HPDE6-E6E7 (cell line): ENCODE measurements around the gene GADD45A.
"Not testable (repeated sequence)": the region's sequence is repeated elsewhere in the genome, so short reads cannot be mapped to it uniquely, and the experiment has no call there.

Experiments used
- DNase-seq: peaks from one replicate; pipeline ENCODE4 v3.0.0; 2011; ENCODE audit warnings: missing footprints; ENCODE audit errors: extremely low spot score

GADD45A gene

DNA sequence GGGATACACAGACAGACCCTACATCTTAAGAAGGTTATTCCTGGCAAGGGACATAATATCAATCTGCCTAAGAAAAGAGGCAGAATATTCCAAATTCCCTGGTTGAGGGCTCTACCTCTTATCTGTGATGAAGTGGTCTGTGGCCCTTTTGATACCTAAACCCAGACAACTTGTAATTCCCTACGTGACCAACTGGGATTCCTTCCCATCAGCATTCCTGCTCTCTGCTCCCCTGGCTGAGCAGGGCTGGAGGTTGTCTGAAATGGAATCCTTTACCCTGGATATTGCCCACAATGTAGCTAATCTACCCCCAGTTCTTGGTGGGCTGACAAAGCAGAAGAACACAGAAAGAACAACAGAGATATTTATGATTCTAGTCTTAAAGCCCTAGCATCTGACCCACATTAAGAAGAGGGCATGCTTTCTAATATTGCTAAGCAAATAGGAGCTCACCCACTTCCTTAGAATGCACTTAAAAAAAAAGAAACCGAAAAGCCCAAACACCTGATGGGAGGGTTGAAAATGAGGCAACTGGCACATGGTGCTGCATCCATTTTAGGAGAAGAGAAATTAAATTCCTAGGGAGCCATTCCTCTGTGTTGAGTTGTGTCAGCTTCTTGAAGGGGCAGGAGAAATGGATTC is 36.8 kb downstream of the GADD45A start:
- DNase-seq: no peak

DNA sequence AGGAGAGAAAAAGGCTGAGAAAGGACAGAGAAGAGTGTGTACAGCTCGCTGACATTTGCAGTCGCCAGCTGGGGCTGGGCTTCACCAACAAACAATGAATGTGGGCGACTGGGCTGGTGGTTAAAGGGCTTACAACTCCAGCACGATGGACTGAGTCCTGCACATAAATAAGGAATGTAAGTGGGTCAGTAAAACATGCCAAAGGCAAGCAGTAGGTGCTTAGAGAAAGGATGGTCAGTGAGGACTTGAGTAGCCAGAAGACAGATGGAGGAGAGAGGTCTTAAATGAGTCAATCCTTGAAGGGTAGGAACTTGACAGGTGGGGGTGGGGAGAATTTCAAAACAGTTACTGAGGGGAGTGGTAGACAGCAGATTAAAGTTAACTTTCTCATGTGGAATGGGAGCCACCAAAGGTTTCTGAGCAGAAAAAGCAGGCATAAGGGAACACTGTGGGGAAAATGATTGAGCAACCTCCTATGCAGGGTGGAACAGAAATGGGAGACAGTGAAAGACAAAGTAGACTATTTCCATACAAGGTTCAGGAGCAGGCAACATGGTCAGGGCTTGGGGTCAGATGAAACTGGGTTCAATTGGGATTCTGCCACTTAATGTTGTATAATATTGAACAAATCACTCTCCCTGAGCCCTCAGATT is 37.4 kb downstream of the GADD45A start:
- DNase-seq: no peak

DNA sequence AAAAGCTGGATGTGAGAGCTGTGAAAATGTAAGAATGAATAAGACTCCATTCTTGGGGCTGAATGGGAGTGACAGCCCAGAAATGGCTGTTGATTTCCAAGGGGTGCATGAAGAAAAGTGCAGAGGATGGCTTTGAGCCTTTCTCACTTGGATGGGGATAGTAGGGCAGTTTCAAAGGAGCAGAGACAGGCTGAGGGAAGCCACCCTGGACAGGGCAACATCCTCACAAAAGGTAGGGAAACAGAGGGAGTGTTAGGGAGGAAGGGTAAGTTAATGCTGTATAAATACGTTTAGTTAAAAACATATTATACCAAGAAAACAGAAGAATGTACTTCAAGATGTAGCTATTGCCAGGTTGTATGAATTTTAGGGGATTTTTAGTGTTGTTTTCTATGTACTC is 38.1 kb downstream of the GADD45A start:
- DNase-seq: no peak

DNA sequence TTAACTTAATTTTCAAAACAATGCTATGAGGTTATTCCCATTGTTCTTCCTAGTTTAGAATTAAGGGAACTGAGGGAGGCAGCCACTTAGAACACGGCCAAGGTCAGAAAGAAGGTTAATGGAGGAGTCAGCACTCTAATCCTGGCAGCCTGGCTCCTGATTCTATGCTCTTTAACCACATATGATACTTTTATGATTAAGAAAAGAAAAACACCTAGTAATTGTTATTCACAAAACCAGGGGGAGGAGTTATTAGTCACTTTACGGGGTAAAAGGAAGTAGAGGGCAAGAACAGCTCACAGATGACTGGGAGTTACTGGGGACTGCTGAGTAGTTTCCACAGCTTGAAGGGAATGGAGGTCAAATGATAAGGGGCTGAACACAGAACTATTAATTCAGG is 38.6 kb downstream of the GADD45A start:
- peak; percentile 75 for DNase-seq

DNA sequence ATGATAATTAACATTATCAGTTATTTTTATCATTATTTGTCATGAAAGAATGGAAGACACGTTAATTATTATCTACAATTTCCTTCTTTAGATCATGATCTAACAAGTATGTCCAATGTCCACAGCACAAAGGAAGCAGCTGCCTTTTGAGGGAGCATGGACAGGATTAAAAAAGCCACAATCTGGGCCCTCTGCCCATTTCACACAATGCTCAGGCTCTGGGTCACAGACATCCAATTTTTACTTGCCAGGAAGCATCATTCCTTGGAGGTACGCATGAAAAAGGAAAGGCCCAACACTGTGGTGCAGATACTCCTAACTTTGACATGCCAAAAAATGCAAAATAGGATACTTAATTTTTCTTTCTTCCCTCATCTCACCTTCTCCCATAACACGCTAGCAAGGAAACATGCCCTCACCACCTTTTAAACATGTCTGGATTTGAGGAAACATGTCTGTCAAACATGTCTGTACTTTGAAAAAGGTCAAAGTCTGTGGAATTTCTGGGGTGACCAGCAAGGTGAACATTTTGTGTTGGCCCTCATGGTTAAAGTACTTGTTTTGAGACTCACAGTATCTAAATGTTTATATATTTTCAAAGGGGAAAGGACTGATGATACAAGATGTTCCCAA is 40.0 kb downstream of the GADD45A start:
- no peak for DNase-seq

DNA sequence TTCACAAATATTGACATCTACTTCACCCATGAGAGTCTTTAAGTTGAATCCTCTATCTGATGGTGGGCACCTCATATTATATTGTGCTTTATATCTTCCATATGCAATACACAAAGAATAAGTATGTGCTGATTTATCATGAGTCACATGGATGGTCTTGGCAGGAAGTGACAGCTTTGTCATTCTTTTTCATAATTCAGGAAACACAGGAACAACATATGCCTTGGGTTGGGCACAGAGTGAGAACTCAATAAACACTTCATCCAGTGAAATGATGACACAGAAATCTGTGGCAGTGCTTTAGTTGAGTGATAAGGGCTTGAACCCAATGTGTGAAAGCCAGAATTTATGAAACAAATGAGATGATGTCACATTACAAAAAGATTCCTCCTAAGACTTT is 41.2 kb downstream of the GADD45A start:
- no peak for DNase-seq

DNA sequence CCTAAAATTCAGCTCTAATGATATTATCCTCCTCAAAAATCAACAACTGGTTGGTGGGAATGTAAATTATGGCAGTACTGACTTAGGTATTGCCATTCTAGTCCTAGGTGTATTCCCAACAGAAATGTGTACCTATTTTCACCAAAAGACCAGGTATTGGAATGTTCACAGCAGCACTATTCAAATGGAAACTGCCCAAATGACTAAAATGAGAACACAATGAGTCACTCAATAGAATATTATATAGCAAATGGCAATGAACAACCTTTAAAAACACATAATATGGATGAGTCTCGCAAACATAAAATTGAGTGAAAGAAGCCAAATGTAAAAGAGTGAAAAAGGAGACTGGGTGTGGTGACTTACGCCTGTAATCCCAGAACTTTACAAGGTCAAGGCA is 44.9 kb downstream of the GADD45A start:
- DNase-seq: no peak

DNA sequence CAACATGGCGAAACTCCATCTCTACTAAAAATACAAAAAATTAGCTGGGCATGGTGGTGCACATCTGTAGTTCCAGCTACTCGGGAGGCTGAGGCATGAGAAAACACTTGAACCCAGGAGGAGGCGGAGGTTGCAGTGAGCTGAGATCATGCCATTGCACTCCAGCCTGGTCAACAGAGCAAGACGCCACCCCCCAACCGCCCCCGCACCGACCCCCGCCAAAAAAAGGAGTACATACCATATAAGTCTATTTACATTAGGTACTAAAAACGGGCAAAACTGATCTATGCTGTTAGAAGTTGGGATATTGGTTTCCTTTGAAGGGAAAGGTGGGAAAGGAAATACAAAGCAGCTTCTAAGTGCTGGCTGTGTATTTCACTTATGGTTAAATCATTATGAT is 45.3 kb downstream of the GADD45A start:
- DNase-seq: not testable (repeated sequence)

DNA sequence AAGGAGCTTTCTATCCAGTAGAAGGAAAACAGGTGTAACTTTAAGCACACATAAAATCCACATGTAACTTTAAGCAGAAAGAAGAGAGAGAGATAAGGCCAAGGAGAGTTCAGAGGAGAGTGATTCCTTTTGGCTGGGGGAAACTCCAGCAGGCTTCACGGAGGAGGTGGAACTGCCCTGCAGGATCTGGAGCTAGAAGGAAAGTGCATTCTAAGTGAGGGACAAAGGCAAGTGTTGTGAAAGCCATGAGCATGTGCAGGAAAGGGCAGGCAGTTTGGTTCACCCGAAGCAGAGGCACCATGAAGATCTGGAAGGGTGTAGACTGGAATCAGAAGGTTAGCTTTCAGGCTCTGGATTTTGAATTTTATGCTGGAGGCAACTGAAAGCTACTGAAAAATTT is 46.3 kb downstream of the GADD45A start:
- no peak for DNase-seq

DNA sequence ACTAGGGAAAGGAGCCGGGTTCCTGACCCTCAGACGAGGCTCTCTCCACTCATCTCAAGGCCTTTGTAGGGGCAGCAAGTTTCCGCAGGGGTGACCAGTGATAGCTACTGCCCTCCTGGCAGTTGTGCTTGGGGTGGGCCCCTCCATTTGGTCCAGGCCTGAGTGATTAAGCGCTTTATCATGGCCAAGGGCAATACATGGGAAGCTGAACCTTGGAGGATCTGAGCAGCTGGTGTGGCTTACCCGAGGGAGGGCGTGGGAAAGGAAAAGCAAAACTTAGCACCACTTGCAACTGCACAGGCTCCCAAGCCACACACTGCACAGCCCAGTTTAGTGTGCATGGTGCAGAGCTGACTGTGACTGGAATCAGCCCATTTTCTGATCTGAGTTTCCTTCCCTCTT is 47.8 kb downstream of the GADD45A start:
- no peak for DNase-seq

DNA sequence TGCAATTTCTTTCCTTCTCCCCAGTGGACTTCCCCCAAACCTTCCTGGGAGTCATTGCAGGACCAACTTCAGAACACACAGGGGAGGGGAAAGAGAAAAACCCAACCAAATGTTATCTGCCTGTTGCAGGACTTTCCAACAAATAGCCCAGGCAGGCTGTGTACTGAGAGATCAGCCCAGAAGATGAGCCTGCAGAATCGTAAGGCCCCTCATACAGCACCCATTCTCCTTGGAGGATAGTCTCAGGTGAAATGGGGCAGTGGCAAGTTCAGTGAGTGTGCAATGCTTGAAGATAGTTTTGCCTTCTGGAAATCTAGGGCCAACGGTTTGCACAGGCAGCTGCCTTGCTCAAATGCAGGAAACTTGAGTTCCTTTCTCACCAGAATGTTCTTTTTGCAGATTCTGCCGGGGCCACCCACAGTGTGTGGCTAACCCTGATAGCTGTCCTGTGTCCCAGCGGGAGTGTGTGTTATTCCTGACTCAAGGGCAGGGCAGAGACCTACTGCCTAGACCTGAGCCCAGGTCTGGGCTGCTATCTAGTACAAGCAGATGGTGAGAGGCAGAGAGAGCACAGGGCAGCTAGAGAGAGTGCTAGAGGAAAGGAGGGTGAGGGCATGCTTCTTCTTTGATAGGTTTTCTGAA is 48.8 kb downstream of the GADD45A start:
- DNase-seq: no peak

DNA sequence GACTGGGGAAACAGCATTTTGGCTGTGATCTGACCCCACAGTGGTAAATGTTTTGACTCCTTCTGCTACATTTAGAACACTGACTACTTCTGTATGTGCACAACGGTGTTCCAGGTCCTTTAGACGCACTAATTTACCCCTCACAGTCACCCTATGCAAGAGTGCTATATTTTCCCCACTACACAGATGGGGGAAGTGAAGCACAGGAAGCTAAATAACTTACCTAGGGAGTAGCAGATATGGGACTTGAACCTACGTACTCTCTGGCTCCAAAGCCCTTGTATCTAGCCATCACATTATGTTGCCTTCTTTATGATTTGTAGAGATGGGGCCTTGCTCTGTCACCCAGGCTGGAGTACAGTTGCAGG is 49.3 kb downstream of the GADD45A start:
- DNase-seq: no peak

DNA sequence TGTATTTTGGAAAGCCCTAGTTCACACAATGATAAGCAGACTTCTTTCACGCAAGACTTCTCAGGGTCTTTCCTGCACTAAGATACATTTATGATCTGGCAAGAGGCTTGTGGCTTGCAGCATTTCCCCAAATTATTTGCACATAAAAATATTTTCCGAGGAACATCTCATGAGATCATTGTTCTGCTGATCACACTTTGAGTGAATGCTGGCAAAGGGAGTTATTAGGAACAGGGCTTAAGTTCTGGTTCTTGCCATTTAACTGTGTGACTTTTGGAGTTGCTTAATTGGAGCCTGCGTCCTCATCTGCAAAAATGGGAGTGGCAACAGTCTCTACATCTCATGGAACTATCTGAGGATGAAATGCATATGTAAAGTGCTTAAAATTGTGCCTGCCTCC is 50.2 kb downstream of the GADD45A start:
- no peak for DNase-seq

DNA sequence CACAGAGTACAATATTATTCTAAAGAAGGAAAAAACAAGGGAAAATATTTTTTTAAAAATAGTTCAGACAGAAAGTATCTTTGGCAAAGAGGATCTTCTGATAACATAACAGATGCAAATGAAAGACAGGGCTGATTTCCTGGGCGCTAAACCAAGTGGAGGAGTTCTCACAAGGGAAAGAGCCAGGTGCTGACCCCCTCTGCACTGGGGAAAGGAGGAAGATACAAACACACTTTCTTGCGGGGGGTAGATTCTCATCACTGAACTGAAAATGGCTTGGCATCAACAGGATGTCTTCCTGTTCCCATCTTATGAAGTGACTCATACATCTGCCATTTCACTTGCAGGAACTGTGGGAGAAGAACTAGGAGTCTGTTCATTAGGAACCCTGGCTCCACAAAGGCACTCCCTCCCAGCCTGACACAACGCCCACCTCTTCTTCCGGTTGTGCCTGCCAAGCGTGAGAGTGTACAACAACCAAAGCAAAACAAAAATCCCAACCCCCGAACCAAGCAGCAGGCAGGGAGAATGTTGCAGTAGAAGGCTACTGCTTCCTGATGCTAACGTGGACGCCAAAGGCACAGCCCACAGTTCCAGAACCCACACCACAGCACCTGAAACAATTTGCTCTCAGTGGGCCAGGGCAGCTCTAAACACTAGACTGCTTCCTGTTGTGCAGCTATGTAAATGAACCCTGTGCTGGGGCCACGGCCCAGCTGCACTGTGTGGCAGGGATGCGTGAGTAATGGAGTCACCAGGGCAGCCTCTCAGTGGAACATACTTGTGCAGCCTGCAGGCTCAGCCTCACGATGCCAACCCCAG is 51.0 kb downstream of the GADD45A start:
- peak; percentile 50 for DNase-seq

DNA sequence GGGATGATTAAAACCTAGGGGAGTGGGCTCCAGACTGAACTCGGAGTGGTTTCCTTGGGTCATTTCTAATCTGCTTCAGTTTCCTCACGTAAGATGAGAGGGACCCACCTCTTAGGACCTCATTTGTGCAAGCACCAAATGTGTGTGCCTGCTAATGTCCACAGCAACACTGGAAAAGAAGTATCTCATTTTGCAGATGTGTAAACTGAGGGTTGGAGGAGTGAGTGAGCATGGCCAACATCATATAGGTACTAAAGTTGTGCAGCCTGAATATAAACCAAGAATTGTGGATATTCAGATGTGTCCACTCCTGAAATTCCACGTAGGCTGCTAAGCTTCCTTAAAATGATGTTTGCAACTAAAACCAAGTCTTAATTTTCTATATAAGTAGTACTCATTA is 51.7 kb downstream of the GADD45A start:
- no peak for DNase-seq

DNA sequence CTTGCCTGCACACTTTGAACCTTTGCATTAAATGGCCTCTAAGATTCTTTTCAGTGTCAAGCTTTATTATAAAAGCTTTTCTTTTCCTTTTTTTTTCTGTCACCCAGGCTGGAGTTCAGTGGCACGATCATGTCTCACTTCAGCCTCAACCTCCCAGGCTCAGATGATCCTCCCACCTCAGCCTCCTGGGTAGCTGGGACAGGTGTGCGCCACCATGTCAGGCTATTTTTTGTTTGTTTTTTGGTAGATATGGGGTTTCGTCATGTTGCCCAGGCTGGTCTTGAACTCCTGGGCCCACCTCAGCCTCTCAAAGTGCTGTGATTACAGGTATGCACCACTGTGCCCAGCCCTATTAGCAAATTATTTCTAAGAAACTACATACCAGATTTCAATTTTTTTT is 52.9 kb downstream of the GADD45A start:
- no peak for DNase-seq
